Calu3 (cell line): Measurements from ENCODE around the gene PLCB2. TPM values are rescaled to one million over a fixed set of nuclear protein-coding genes. Genes with fewer than 3 reads are reported as not detected.

Source experiments
- BruUV-seq: library from RNA; stranded (reverse); fragments of 400-500 nt; replicated peaks from 2 replicates; lab custom pipeline; 2021; lab: Mats Ljungman, UMichigan
- CTCF ChIA-PET: fragments of 300-600 bp; sonication (Branson Sonifier 250); formaldehyde crosslinking; loops from one replicate; lab custom pipeline; 2022; ENCODE audit warnings: antibody characterized with exemption; lab: Charles Lee
- DNase-seq: peaks from one replicate; pipeline ENCODE4 v3.0.0; 2022
- H3K27ac Mint-ChIP-seq: one replicate; pipeline ENCODE4 v1.8.0; 2022; ENCODE audit warnings: mixed read lengths; ENCODE audit not compliant: unreplicated experiment
- H3K27me3 Mint-ChIP-seq: one replicate; pipeline ENCODE4 v1.8.0; 2022; ENCODE audit warnings: mixed read lengths; ENCODE audit not compliant: unreplicated experiment
- H3K36me3 Mint-ChIP-seq: one replicate; pipeline ENCODE4 v1.8.0; 2022; ENCODE audit warnings: mild to moderate bottlenecking, moderate library complexity, mixed read lengths; ENCODE audit not compliant: insufficient read depth, unreplicated experiment
- H3K4me1 Mint-ChIP-seq: one replicate; pipeline ENCODE4 v1.8.0; 2022; ENCODE audit warnings: mild to moderate bottlenecking, low read depth, mixed read lengths; ENCODE audit not compliant: unreplicated experiment
- H3K4me3 Mint-ChIP-seq: one replicate; pipeline ENCODE4 v1.8.0; 2022; ENCODE audit warnings: mild to moderate bottlenecking, low read depth, moderate library complexity, mixed read lengths; ENCODE audit not compliant: unreplicated experiment
- H3K9me3 Mint-ChIP-seq: one replicate; pipeline ENCODE4 v1.8.0; 2022; ENCODE audit warnings: low read depth, mixed read lengths; ENCODE audit not compliant: unreplicated experiment
- intact Hi-C: fragments of 100-400 bp; cut with micrococcal nuclease; formaldehyde crosslinking; loops from one replicate; pipeline ENCODE4 v1.10.0; 2022; ENCODE audit not compliant: unreplicated experiment
- total RNA-seq: library from RNA; stranded (reverse); gene quantifications from 2 replicates; pipeline ENCODE4 v1.2.3, GENCODE V29; 2022
- TF ChIP-seq, protein P1 (sequence below): fragments of 200-600 bp; IDR thresholded peaks from one replicate; pipeline ENCODE4 v1.8.0; 2022; ENCODE audit warnings: antibody characterized with exemption; ENCODE audit not compliant: unreplicated experiment

Gene PLCB2
- total RNA-seq, 1 experiment from 2014 or later = 37.3 TPM

DNA sequence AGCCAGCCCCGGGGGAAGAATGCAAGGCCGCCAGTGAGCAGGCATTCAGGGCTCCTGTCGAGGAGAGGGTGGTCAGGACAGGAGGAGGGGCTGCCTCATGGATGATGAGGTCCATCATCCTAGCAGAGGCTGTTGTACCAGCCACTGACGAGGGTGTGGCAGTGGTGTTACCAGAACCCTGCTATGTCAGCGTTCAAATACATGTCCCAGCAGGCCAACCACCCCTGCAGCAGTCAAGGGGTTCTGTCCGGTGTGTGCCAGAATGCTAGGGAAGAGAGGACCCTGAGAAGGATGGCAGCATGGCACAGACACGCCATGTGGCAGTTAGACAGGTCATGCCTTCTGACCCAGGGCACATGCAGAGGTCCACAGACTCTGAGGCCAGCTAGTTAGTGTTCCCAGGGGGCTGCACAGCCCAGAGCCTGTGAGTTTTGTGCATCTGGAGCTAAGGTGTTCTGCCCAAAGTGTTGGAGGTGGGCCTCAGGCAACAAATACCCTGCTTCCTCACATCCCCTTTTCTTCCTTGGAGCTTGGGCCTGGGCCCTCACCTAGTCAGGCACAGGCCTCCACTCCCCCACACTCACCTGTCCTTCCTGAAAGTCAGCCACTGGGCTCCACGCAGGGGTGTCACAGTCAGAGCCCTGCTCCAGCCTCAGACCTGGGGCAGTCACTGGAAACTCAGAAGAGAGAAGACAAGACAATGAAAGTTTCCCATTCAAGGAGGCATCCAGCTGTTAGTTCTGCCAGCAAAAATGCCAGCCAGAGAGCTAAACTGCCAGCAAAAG, 61.0 kb downstream of the PLCB2 start:
- intact Hi-C loops = no loop called here
- no peaks in the 10 kb centered on the region for H3K4me1 Mint-ChIP-seq
- TF ChIP-seq, protein P1, sequence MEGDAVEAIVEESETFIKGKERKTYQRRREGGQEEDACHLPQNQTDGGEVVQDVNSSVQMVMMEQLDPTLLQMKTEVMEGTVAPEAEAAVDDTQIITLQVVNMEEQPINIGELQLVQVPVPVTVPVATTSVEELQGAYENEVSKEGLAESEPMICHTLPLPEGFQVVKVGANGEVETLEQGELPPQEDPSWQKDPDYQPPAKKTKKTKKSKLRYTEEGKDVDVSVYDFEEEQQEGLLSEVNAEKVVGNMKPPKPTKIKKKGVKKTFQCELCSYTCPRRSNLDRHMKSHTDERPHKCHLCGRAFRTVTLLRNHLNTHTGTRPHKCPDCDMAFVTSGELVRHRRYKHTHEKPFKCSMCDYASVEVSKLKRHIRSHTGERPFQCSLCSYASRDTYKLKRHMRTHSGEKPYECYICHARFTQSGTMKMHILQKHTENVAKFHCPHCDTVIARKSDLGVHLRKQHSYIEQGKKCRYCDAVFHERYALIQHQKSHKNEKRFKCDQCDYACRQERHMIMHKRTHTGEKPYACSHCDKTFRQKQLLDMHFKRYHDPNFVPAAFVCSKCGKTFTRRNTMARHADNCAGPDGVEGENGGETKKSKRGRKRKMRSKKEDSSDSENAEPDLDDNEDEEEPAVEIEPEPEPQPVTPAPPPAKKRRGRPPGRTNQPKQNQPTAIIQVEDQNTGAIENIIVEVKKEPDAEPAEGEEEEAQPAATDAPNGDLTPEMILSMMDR = no peak
- no peak overlapping the region for H3K27ac Mint-ChIP-seq
- no peaks in the 10 kb centered on the region for H3K27me3 Mint-ChIP-seq
- CTCF ChIA-PET = interaction anchor here (1.2 kb wide), 1 partner anchor 43 kb away, joined by 3 read pairs; no protein-coding TSS in a partner anchor
- H3K36me3 Mint-ChIP-seq = no peaks in the 10 kb centered on the region
- H3K4me3 Mint-ChIP-seq = no peak overlapping the region
- no peaks in the 10 kb centered on the region for H3K9me3 Mint-ChIP-seq
- no TSS peak for BruUV-seq
- DNase-seq = no peak

DNA sequence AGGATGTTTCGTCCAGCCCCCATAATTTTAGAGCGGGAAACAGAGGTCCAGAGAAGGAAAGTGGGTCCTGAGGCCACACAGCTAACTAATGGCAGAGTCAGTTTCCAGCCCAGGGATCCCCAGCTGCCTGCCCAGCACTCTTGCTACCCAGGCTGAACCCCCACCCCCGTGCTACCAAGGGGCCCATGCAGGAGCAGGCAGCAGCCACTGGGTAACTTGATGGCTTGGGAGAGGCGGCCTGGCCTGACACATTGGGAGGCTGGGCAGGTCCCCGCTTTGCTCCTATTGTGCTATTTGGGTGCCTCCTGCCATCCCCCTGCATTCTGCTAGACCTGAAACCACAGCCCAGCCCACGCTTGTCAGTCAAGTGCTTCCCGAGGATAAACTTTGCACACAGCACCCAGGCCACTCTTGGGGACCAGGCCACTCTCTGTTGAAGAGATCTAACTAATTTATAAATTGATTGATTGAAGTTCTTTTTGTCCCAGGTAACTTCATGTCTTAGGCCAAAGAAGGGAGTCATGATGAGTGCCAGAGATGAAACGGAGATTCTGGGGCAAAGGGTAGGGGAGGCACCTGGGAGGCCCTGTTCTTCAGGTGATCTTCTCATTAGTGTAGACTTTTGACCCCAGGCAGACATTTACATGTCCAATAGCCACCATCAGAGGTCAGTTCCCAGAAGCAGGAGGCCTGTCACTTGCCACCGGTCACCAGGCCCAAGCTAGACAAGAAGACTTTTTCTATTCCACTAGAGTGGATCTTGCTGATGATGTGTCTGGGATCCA, 61.9 kb downstream of the PLCB2 start:
- CTCF ChIA-PET = interaction anchor here (1.4 kb wide), 1 partner anchor 10 kb away, joined by 3 read pairs; no protein-coding TSS in a partner anchor
- no peak for DNase-seq
- no peak overlapping the region for H3K27ac Mint-ChIP-seq
- no peaks in the 10 kb centered on the region for H3K4me1 Mint-ChIP-seq
- BruUV-seq = no TSS peak
- no peaks in the 10 kb centered on the region for H3K27me3 Mint-ChIP-seq
- H3K36me3 Mint-ChIP-seq = no peaks in the 10 kb centered on the region
- intact Hi-C loops = no loop called here
- TF ChIP-seq, protein P1 = no peak
- H3K9me3 Mint-ChIP-seq = no peaks in the 10 kb centered on the region
- no peak overlapping the region for H3K4me3 Mint-ChIP-seq

DNA sequence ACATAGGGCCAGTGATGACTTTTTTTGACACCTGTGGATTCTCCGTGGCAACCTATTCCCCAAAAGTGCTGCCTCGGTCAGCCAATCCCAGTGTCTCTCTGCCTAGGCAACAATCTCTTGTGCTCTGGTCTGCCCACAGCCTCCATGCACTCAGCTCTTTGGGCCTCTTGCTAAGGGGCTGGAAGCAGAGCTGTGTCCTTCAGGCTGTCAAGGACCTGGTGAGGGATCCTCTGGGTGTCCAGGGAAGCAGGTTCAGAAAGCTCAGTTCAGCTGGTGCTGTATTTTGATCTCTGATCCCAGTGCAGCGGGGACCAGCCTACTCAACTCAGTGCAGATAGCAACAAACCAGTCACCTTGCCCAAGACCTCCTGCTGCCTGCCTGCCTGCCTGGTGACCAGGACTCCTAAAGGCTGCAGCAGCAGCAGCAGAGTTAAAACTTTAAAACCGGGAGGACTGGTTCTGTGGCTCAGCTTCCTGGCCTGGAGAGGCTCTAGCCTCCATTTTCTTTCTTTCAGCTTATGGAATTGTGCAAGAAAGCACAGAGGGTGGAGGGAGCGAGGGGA, 62.7 kb downstream of the PLCB2 start:
- CTCF ChIA-PET = interaction anchor here (1.4 kb wide), 1 partner anchor 11 kb away, joined by 3 read pairs; no protein-coding TSS in a partner anchor
- H3K9me3 Mint-ChIP-seq = no peaks in the 10 kb centered on the region
- no peaks in the 10 kb centered on the region for H3K36me3 Mint-ChIP-seq
- TF ChIP-seq, protein P1 = no peak
- peak; percentile 60 for DNase-seq
- H3K4me1 Mint-ChIP-seq = no peaks in the 10 kb centered on the region
- intact Hi-C loops = no loop called here
- no peak overlapping the region for H3K27ac Mint-ChIP-seq
- no peaks in the 10 kb centered on the region for H3K27me3 Mint-ChIP-seq
- H3K4me3 Mint-ChIP-seq = no peak overlapping the region
- no TSS peak for BruUV-seq

DNA sequence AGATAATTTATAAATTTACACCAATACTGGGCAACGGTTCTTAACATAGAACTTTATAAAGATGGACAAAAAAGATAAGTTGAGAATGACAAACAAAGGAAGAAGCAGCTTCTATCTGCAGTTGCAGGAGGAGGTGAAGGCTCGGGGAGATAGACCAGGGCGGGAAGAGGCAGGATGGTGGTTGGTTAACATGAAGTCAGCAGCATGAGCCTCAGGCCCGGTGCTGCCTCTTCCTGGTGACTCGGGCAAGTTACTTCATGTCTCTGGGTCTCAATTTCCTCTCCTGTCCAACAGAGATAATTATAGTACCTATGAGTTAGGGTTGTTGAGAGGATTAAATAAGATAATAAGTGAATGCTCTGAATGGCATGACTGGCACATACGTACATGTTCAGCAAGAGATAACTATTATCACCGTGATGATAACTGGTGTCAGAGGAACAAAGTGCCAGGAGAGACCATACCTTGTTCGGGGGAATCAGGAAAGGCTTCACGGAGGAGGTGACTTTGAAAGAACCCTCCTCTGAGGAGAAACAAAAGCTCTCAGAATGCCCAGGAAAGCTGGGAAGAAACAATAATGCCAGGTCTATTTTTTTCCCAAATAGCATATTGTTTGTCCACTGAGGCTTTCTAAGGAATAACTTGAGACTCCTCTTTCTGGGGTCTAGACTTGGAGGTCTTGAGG, 64.5 kb downstream of the PLCB2 start:
- no peaks in the 10 kb centered on the region for H3K9me3 Mint-ChIP-seq
- no peak for DNase-seq
- intact Hi-C loops = no loop called here
- H3K4me3 Mint-ChIP-seq = no peak overlapping the region
- peaks cover 11% of the 10 kb centered on the region for H3K4me1 Mint-ChIP-seq
- H3K27ac Mint-ChIP-seq = no peak overlapping the region
- H3K27me3 Mint-ChIP-seq = no peaks in the 10 kb centered on the region
- TF ChIP-seq, protein P1 = no peak
- BruUV-seq = no TSS peak
- peaks cover 3% of the 10 kb centered on the region for H3K36me3 Mint-ChIP-seq
- CTCF ChIA-PET = no interaction called here
